GM18873 (cell line): ENCODE results near the gene DSTN.

ENCODE experiments used
- ATAC-seq: cut with Tn5 transposase; IDR thresholded peaks from one replicate; pipeline ENCODE4 v1.9.1; 2021; ENCODE audit warnings: mild to moderate bottlenecking, moderate library complexity, moderate number of reproducible peaks; ENCODE audit not compliant: unreplicated experiment, low FRiP score

DSTN gene

DNA sequence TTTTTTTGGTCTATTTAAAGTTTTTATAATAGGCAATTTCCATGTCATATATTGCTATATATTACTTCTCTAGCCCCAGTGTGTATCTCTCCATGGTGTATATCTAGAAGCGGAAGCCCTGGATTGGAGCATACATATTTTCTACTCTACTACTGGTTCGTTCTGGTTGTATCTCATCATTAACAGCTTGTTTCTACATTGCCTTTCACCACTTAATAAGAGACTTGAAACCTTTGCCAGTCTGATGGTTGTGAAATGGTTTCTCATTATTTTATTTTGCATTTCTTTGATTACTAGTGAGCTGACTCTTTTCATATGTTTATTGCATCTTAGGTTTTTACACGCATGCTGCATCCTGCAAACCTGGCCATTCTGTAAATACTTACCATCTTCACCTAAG lies 3.6 kb downstream of the DSTN start:
- ATAC-seq: no peak

DNA sequence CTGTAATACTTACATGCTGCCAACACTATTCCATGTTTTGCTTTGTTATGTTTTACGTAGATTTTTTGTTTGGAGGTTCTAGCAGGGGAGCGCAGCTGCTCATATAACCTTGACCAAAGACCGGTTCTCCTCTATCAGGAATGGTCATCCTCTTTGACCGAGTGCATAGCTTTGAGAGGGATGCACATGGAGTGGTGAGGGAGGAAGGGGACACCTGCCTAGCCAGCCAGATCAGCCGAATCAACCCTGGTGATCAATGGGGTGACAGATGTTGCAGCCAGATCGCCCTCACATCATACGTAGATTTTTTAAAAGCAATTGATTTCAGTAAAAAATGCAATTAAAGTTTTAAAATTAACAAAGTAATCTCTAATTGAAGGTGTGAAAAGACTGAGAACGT lies 6.3 kb downstream of the DSTN start:
- no peak for ATAC-seq

DNA sequence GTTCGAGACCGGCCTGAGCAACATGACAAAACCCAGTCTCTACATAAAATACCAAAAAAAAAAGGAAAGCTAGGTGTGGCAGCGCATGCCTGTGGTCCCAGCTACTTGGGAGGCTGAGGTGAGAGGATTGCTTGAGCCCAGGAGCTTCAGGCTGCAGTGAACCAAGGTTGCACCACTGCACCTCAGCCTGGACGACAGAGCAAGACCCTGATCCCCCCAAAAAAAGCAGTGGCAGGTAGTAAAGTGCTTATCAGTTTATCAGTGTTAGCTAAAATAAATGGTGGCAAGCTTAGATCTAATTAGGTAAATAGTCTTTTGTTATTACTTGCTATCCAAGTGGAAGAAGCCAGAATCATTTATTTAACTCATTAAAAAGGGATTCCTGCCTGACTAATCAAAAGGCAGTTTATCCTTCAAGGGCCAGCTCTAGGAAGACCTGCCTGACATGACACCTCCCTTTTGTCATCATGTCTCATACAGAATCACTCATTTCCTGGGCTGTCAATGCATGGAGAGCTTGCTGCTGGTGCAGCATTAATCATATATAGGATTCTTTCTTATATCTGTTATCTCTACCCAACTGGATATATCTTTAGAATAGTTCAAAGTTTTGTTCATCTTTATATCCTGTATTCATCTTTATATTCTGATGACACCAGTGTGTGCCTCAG lies 9.6 kb downstream of the DSTN start:
- no peak for ATAC-seq

DNA sequence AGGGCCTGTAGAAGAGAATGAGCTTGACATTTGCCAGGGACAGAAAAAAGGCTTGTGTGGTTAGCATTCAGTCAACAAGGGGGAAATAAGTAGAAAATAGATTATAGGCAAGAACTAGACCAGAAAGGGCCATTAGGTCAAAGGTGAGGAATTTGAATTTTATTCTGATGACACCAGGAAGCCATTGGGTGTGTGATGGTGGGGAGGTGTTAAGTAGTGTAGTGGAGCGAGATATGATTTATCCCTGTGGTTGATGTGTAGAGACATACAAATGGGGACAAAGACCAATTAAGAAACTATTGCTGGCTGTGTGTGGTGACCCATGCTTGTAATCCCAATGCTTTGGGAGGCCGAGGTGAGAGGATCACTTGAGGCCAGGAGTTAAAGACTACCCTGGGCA lies 11.0 kb downstream of the DSTN start:
- no peak for ATAC-seq

DNA sequence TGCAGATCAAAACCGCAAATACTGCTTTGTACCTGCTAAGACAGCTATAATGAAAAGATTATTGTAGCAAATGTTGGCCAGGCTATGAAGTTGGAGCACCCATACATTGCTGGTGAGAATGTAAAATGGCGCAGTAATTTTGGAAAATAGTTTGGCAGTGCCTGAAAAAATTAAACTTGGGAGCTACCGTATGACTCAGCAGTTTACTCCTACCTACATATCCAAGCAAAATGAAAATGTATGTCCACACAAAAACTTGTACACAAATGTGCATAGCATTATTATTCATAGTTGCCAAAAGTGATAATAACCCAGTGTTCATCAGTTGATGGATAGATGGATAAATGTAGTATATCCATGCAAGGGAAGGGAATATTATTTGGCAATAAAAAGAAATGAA lies 13.3 kb downstream of the DSTN start:
- no peak for ATAC-seq

DNA sequence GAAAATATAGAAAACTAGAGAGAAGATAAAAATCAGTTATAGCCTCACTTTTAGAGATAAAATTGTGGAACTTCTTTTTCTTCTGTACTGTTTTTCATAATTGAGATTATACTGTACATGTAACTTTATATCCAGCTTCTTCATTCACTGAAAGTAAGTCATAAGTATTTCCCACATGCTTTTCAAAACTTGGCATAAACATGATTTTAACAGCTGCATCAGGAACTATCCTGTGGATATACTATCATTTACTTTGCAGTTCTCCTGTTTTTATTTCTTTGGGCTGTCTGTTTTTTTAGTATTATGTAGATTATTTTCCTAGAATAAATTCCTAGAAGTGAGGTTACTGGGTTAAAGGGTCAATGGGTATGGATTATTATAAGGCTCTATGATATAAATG lies 14.8 kb downstream of the DSTN start:
- ATAC-seq: no peak

DNA sequence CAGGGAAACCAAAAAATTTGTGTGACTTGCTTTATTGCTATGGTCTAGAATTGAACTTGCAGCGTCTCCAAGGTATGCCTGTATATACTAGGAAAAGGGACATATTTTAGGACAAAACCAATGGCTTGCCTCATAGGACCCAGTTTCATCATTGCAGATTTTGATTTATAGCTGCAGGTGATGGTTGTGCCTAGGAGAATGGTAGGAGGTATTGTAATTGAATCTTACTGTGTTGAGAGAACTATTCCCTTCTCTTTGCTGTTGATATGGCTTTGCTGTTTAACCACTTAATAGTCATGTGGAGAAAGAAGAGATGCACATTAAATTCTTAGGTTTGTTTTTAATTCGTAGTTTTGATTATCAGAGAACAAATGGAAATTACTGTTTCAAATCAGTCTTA lies 16.4 kb downstream of the DSTN start:
- ATAC-seq: no peak

DNA sequence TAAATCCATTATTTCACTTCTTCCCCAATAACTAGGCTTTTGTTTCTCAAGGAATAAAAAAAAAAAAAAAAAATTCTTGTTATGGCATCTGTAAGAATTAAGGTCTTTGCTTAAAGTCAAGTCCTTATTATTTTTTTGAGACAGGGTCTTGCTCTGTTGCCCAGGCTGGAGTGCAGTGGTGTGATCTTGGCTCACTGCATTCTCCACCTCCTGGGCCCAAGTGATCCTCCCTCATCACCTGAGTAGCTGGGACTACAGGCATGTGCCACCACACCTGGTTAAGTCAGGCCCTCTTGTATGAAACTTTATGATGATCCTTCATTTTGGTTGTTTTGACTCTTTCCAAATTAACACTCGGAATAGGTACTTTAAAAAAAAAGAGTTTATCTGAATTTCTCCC lies 17.3 kb downstream of the DSTN start:
- no peak for ATAC-seq

DNA sequence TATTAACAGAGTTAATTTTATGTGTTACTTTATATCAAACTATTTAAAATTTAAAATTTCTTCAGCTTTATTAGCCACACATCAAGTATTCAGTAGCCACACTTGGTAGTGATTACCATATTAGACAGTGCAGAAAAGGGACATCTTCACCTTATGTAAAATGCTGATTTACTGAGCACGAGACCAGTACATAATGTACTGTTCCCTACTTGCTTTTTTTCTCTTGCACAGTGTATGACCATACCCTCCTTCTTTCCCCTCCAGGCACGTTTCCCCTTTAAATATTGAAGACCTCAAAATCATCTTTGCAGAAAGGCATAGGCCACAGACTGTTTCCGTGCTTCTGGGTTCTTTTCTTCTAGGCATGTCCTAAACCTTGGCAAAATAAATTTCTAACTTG lies 17.9 kb downstream of the DSTN start:
- ATAC-seq: no peak

DNA sequence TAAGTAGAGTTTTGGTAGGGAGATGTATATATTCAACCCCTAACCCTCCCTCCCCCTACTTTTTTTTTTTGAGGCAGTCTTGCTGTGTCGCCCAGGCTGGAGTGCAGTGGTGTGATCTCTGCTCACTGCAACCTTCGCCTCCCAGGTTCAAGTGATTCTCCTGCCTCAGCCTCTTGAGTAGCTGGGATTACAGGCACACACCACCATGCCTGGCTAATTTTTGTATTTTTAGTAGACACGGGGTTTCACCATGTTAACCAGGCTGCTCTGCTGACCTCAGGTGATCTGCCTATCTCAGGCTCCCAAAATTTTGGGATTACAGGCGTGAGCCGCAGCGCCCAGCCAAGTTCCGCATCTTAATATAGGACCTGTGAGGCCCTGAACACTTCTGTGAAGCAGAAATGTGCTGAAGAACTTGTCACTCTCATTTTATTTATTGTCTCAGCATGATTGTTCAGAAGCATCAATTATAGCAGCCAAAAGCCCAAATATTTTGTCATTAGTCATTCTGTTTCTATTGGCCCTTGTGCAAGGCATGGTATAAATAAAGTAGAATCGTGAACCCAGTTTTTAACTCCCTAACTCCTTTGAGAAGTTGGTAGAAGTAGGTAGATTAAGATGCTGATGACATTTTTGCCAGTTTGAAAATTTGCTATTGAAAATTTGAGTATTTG lies 19.4 kb downstream of the DSTN start:
- ATAC-seq: no peak

DNA sequence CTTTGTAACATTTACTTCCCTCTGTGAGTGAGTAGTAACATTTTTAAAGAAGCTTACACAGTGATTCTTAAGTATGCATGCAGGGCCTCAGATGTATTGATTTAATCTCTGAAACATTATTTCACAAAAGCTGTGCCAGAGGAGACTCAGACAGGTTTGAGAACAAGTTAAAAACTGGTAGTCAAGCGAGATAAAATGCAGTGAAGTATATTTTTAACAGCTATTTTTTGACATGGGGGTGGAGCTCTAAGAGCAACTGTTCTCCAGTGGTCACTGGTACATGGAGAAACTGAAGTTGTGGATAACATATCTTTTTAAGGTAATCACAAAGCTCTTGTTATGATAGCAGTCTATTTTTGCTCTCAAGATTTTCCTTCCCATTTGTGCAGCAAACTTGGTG lies 20.4 kb downstream of the DSTN start:
- no peak for ATAC-seq

DNA sequence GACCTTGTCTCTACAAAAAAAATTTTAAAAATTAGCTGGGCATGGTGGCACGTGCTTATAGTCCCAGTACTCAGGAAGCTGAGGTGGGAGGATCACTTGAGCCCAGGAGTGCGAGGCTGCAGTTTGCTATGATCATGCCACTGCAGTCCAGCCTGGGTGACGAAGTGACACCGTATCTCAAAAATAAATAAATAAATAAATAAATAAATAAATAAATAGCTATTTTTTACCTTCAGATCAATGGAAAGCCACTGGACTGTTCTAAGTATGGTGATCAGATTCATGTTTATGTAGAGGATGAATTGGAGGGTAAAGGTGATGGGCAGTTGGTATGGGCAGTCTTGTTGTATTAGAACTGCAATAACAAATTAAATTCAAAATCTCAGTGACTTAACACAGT lies 24.0 kb downstream of the DSTN start:
- no peak for ATAC-seq

DNA sequence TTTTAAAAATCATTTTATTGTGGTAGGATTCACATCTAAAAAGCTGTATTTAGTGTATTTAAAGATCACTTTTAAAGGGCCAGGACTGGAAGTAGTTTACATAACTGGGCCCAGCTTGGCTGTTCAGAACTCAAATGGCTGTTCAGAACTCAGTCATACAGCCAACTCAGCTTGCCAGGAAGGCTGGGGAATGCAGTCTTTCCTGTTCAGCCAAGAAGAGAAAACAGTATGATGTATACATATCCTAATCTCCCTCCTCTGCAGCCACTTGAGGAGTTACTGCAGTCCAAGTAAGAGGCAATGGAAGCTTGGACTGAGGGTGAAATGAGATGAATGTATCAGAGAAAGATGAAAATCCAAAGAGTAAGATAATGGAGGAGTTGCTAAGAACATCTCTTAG lies 24.6 kb downstream of the DSTN start:
- no peak for ATAC-seq

DNA sequence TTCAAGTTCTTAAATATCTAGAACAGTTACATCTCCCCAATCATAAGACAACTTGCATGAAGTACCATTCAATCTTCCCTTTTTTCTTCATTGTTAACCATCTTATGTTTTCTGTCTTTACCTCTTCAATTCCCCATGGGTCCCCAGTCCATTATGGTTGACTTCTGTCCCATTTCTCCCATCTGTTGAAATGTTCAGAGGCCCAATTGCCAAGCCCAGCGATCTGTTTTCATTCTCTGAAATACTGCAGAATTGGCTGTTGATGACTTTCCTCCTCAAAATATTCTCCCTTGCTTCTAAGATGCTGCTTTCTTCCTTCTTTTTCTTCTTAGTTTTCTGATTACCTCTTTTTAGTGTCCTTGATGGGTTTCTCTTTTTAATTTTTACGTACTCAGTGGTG lies 26.0 kb downstream of the DSTN start:
- no peak for ATAC-seq

DNA sequence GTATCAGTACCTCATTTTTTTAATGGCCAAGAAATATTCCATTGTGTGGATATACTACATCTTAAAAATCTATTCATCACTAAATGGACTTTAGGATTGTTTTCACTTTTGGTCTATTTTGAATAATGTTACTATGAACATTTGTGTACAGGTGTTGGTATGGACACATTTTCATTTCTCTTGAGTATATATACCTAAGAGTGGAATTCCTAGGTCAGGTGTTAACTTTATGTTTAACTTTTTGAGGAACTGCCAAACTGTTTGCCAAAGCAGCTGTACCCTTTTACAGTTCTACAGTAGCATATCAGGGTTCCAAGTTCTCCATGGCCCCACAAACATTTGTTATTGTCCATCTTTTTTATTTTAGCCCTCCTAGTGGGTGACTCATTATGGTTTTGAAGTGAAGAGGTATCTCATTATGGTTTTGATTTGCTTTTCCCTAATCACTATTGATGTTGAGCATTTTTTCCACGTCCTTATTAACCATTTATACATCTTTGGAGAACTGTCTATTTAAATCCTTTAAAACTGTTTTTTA lies 28.2 kb downstream of the DSTN start:
- no peak for ATAC-seq

DNA sequence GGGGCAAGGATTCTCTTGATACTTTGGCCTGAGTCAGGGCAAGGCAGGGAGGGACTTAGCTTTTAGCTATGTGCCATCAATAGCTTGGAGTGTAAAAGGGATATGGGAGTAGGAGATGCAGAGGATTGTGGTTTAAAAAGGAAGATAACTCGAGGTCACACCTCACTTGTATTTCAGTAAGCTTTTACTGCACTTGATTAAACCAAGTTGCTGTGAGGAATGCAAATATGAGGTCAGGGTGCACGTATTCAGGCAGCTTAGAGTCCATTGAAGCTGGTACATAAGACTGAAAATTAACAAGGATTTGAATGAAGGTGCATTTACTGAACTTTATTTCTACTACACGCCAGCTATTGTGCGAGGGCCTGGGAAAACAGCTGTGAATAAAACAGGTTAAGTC lies 32.1 kb downstream of the DSTN start:
- no peak for ATAC-seq

DNA sequence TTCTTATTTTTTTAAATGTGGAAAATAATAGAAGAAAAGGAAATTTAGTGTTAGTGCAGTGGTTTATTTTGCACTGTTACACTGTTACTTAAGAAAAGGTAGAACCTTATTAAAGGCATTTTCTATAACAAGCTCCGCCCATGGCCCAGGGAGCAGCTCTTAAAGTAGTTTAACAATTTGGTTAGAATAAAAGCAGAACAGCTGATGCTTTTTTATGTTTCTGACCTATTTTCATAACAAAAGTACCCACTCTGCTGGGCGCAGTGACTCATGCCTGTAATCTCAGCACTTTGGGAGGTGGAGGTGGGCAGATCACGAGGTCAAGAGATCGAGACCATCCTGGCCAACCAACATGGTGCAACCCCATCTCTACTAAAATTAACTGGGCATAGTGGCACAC lies 32.6 kb downstream of the DSTN start:
- no peak for ATAC-seq

DNA sequence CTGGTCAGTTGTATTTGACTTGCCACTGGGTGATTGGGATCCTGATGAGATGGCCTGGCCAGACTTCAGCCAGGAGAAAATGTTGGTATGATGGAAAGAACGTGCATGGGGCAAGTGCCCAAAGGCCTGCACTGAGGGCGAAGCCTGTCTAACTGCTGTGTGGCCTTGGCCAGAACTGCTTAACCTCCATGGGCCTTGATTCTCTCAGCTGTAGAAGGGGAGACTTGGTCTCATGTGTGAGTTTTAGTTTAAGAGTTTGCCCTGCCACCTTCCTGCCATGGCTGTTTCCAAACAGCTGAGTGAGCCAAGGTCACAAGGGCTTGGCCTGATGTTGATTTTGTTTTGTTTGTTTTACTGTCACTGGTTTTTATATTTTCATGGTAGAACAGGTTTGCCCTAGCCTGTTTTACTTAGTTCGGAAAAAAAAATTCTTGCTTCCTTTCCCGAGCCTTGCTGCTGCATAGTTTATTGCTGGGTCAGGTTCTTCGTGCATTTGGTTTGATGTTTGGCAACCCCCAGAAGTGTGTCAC lies 35.3 kb downstream of the DSTN start:
- no peak for ATAC-seq

DNA sequence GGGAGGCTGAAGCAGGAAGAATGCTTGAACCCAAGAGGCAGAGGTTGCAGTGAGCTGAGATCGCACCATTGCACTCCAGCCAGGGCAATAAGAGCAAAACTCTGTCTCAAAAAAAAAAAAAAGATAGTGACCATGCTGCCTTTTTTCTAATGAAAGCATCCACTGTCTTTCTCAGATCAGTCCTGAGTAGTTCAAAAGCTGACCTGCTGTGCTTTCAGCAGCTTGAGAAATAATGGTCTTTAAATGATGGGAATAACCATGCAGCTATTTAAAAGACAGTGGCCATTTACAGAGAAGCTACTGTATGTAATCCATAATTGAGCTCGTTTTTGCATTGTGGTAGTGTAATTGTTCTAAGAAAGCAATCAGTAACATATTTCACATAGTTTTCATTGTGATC lies 36.1 kb downstream of the DSTN start:
- ATAC-seq: no peak

DNA sequence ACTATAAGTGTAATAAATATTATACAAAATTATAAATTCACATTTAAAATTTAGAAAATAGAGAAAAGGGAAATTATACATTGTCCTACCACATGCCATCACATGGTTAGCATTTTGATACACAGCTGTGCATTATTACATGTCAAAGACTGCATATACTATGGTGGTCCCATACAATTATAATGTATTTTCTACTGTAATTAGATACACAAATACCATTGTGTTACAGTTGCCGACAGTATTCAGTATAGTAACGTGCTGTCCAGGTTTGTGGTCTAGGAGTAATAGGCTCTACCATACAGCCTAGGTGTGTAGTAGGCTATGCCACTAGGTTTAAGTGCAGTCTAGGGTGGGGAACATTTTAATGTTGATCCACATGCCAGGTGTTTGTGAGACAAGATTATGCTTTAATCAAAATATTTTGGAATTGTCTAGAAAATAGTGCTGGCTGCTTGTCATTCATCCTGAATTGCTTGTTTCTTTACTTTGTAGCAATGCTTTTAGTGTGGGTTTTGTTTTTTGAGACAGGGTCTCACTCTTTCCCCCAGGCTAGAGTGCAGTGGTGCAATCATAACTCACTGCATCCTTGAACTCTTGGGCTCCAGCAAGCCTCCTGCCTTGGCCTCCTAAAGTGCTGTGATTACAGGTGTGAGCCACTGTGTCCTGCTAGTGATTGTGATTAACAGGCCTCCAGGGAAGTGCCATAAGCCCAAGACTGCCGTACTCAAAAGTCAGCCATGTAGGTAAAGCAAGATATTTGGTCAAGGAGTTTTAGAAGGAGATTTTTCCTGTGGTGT lies 39.0 kb downstream of the DSTN start:
- ATAC-seq: no peak

DNA sequence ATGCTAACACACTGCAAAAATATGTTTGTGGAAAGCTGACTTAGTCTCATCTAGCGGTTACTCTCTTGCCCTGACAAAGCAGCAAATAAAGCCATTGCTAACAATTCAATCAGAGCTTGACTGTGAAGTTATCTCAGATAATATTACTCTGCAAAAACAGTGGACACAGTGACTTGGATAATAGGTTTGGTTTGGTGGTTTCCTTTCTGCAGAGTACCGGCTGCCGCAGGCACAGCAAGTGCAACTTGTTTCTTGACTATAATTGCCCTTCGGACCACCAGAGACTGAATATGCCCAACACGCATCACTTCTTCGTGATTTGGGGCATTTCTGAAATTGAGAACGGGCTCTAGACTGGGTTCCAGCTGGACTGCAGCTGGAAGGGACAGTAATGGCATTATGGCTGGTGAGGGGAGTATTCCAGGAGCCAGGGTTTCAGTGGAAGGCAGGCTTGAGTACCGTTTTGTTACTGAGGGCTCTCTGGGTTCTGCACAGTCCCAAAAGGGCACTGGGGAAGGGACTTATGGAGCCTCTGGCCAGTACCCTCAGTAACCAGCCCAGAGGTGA lies 40.0 kb downstream of the DSTN start:
- no peak for ATAC-seq
